Peyer's patch (tissue), 4 donors: Measurements from ENCODE around the gene RNF145.

Experiments
- POLR2A ChIP-seq, 2 donors: fragments of 450-650 bp; IDR thresholded peaks; one replicate each; pipeline ENCODE4 v1.5.1; 2017; ENCODE audit warnings: antibody characterized with exemption in 2 of 2, mild to moderate bottlenecking in 2 of 2, moderate library complexity in 2 of 2
- TF ChIP-seq, protein P1 (sequence below), 6 experiments: fragments of 450-650 bp in 4 of 6; fragments of 200-600 bp in 2 of 6; sonication (generic) in 1 of 6; IDR thresholded peaks; one replicate each; pipeline ENCODE4 v1.5.1; 2017 to 2019; ENCODE audit warnings: antibody characterized with exemption in 6 of 6, mild to moderate bottlenecking in 3 of 6, moderate library complexity in 1 of 6

- TF ChIP-seq, protein P1, sequence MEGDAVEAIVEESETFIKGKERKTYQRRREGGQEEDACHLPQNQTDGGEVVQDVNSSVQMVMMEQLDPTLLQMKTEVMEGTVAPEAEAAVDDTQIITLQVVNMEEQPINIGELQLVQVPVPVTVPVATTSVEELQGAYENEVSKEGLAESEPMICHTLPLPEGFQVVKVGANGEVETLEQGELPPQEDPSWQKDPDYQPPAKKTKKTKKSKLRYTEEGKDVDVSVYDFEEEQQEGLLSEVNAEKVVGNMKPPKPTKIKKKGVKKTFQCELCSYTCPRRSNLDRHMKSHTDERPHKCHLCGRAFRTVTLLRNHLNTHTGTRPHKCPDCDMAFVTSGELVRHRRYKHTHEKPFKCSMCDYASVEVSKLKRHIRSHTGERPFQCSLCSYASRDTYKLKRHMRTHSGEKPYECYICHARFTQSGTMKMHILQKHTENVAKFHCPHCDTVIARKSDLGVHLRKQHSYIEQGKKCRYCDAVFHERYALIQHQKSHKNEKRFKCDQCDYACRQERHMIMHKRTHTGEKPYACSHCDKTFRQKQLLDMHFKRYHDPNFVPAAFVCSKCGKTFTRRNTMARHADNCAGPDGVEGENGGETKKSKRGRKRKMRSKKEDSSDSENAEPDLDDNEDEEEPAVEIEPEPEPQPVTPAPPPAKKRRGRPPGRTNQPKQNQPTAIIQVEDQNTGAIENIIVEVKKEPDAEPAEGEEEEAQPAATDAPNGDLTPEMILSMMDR (IDR thresholded peaks at IDR 0.05), result no peak
- no peak for TF ChIP-seq POLR2A (IDR thresholded peaks at IDR 0.05)
Observed at GRCh38 chr5:159130871-159131270, 78.5 kb downstream of the RNF145 start.
